Activated T-cell treated with anti-CD3 and anti-CD28 coated beads, Interleukin-2, amount 50 U/mL, for 4 hours (primary cell): ENCODE results near the gene CREB5. TPM values are rescaled to one million over a fixed set of nuclear protein-coding genes. Genes with fewer than 3 reads are reported as not detected.

Source experiments
- ATAC-seq, 2 donors: fragments of 200-7000 bp; cut with Tn5 transposase; one replicate each; pipeline ENCODE4 v1.10.0; 2021
- DNase-seq: peaks from one replicate; pipeline ENCODE4 v3.0.0-alpha.2; 2020
- H3K27me3 Mint-ChIP-seq: one replicate; pipeline ENCODE4 v1.8.0; 2021; ENCODE audit warnings: low read depth, mixed read lengths
- H3K36me3 Mint-ChIP-seq: one replicate; pipeline ENCODE4 v1.8.0; 2022; ENCODE audit warnings: mixed read lengths; ENCODE audit not compliant: insufficient read depth
- H3K4me1 Mint-ChIP-seq: one replicate; pipeline ENCODE4 v1.8.0; 2021; ENCODE audit warnings: low read depth, mixed read lengths
- H3K4me3 Mint-ChIP-seq: one replicate; pipeline ENCODE4 v1.8.0; 2021; ENCODE audit warnings: mild to moderate bottlenecking, moderate library complexity, mixed read lengths
- H3K9me3 Mint-ChIP-seq: one replicate; pipeline ENCODE4 v1.8.0; 2021; ENCODE audit warnings: mixed read lengths
- total RNA-seq, 3 donors: library from RNA; stranded (reverse); gene quantifications; one replicate each; pipeline ENCODE4 v1.2.1, GENCODE V29; 2021

Gene CREB5
- total RNA-seq, 3 donors from 2014 or later: 0.37 to 0.81 (median 0.68) TPM

DNA sequence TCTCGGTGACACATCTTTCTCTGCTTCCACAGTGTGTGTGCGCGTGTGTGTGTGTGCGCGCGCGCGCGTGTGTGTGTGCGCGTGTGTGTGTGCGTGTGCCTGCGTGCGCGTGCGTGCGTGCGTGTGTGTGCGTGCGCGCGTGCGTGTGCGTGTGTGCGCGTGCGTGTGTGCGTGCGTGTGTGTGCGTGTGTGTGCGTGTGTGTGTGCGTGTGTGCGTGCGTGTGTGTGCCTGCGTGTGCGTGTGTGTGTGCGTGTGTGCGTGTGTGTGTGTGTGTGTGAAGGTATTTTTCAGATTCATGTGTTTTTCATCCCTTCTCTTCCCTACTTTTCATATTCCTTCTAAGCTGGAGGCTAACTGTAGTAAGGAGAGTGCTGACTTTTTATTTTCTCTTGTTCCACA, 148.4 kb downstream of the CREB5 start:
- no peaks in the 10 kb centered on the region for H3K27me3 Mint-ChIP-seq

GRCh38 chr7:28564033-28564432, 151.7 kb downstream of the CREB5 start:
- ATAC-seq (no peak), DNase-seq (no peak)
- Mint-ChIP-seq H3K27me3 (no peaks in the 10 kb centered on the region), H3K4me3 (no peak overlapping the region), H3K4me1 (no peaks in the 10 kb centered on the region), H3K9me3 (no peaks in the 10 kb centered on the region), H3K36me3 (no peaks in the 10 kb centered on the region)

More for the DNA sequence above, 148.4 kb downstream of the CREB5 start:
- H3K4me3 Mint-ChIP-seq: no peak overlapping the region
- no peaks in the 10 kb centered on the region for H3K36me3 Mint-ChIP-seq
- no peak for DNase-seq
- ATAC-seq: no peak
- no peaks in the 10 kb centered on the region for H3K9me3 Mint-ChIP-seq
- H3K4me1 Mint-ChIP-seq: no peaks in the 10 kb centered on the region

GRCh38 chr7:28564755-28565374, 152.5 kb downstream of the CREB5 start:
- Mint-ChIP-seq H3K4me3 (no peak overlapping the region), H3K27me3 (no peaks in the 10 kb centered on the region), H3K9me3 (no peaks in the 10 kb centered on the region), H3K4me1 (no peaks in the 10 kb centered on the region), H3K36me3 (no peaks in the 10 kb centered on the region)
- DNase-seq (no peak), ATAC-seq (no peak)

GRCh38 chr7:28565980-28566379, 153.7 kb downstream of the CREB5 start:
- Mint-ChIP-seq H3K4me1 (no peaks in the 10 kb centered on the region), H3K4me3 (no peak overlapping the region), H3K9me3 (no peaks in the 10 kb centered on the region), H3K36me3 (no peaks in the 10 kb centered on the region), H3K27me3 (no peaks in the 10 kb centered on the region)
- no peak for DNase-seq
- ATAC-seq: no peak

DNA sequence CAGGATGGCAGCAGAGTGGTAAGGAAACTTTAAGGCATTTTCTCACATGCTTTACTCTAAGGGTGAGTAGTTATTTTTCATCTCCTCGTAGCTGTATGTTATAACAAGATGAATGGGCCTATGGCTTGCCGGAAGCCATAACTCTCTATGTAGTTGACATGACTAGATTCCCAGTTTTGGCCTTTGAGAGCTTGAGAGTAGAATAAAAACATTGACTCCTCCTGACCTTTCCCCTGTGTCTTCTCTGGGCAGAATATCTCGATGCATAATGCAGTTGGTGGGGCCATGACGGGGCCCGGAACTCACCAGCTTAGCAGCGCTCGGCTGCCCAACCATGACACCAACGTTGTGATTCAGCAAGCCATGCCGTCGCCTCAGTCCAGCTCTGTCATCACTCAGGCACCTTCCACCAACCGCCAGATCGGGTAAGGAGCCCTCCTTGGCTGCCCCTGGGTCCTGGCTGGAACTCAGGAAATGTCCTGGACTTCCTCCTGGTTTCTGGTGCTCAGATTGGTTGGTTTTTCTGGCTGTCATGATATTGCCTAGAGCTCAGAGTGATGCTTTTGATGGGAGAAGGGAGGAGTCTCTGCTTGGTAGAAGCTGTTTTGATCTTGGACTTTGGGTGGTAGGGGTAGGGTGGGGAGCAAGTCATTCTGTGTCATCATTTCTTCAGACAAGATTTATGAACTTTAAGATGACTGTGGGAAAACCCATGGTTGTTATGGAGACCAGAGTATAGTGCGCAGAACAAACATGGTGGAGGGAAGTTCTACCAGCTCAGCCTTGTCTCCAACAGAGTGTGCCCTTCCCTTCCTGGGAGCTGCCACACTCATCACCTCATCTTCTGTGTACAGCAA, 158.0 kb downstream of the CREB5 start:
- Mint-ChIP-seq H3K9me3 (no peaks in the 10 kb centered on the region), H3K4me3 (no peak overlapping the region), H3K36me3 (no peaks in the 10 kb centered on the region), H3K4me1 (no peaks in the 10 kb centered on the region), H3K27me3 (peaks cover 12% of the 10 kb centered on the region)
- no peak for ATAC-seq
- DNase-seq: no peak

- Mint-ChIP-seq H3K4me1 (no peaks in the 10 kb centered on the region), H3K27me3 (peaks cover 13% of the 10 kb centered on the region), H3K36me3 (no peaks in the 10 kb centered on the region), H3K9me3 (no peaks in the 10 kb centered on the region), H3K4me3 (no peak overlapping the region)
- DNase-seq (no peak), ATAC-seq (no peak)
Observed at GRCh38 chr7:28570970-28571288, 158.6 kb downstream of the CREB5 start.

- ATAC-seq (no peak), DNase-seq (no peak)
- Mint-ChIP-seq H3K4me3 (no peak overlapping the region), H3K36me3 (no peaks in the 10 kb centered on the region), H3K4me1 (no peaks in the 10 kb centered on the region), H3K27me3 (peaks cover 13% of the 10 kb centered on the region), H3K9me3 (no peaks in the 10 kb centered on the region)
Observed at GRCh38 chr7:28571405-28571804, 159.1 kb downstream of the CREB5 start.

DNA sequence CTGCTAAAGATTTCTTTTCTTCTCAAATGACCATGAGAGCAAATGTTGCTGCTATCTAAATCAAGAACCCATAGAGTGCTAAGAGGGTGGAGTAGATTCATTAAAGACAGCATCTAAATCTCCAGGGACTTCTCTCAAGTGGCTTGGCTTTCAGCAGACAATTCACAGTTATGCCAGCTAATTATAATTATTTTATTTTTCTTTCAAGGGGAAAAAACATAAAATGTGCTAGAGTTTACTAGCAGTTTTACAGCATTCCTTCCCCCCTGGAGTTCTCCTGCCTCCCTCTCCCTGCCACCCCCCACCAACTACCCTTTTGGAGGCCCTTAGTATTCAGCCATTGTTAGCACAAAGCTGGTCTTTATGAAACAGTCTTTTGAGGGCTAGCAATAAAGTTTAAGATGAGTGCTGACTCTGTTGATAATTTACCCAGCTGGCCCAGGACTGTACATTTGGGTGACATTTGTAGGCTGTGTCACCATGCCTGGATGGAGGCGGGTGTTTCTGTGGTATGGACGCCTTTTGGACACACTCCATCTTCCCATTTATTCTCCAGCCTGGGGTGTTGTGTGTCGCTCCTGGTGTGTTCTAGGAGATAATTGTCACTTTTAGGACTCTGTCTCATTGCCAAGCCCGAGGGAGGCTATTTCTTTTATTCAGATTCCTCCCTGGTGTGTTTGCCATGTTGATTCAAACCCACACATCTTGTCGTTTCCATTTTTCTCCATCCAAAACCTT, 160.2 kb downstream of the CREB5 start:
- no peak for ATAC-seq
- Mint-ChIP-seq H3K9me3 (no peaks in the 10 kb centered on the region), H3K36me3 (no peaks in the 10 kb centered on the region), H3K4me3 (no peak overlapping the region), H3K4me1 (no peaks in the 10 kb centered on the region), H3K27me3 (peaks cover 13% of the 10 kb centered on the region)
- no peak for DNase-seq

- Mint-ChIP-seq H3K27me3 (peaks cover 13% of the 10 kb centered on the region), H3K36me3 (no peaks in the 10 kb centered on the region), H3K4me1 (no peaks in the 10 kb centered on the region), H3K4me3 (no peak overlapping the region), H3K9me3 (no peaks in the 10 kb centered on the region)
- DNase-seq: no peak
- ATAC-seq: no peak
Observed at GRCh38 chr7:28573059-28573553, 160.8 kb downstream of the CREB5 start.

- ATAC-seq (no peak), DNase-seq (no peak)
- no peak overlapping the region for H3K4me3 Mint-ChIP-seq
- no peaks in the 10 kb centered on the region for H3K4me1 Mint-ChIP-seq
- H3K27me3 Mint-ChIP-seq: peaks cover 13% of the 10 kb centered on the region
- H3K9me3 Mint-ChIP-seq: no peaks in the 10 kb centered on the region
- no peaks in the 10 kb centered on the region for H3K36me3 Mint-ChIP-seq
Observed at GRCh38 chr7:28573651-28574301, 161.5 kb downstream of the CREB5 start.

DNA sequence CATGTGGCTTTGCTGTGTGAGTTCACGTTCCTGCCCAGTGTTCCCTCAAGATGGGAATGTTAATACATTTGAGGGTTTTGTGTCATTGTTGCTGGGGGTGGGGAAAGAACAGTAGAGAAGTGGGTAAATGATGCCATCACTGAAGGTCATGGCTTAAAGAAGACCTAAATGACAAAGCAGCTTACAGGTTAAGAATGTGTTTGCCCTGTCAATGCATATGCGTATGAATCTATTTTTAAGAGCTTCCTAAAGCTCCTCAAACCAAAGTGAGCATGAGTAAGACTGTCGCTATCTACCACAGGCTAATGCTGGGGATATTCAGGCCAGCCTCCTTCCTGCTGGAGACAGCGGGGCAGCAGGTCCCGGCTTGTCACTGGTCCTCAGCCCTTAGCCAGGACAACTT, 162.9 kb downstream of the CREB5 start:
- Mint-ChIP-seq H3K9me3 (no peaks in the 10 kb centered on the region), H3K36me3 (no peaks in the 10 kb centered on the region), H3K4me3 (no peak overlapping the region), H3K27me3 (peaks cover 13% of the 10 kb centered on the region), H3K4me1 (no peaks in the 10 kb centered on the region)
- DNase-seq: no peak
- ATAC-seq: no peak

- Mint-ChIP-seq H3K36me3 (no peaks in the 10 kb centered on the region), H3K4me3 (no peak overlapping the region), H3K4me1 (no peaks in the 10 kb centered on the region), H3K9me3 (no peaks in the 10 kb centered on the region), H3K27me3 (peaks cover 11% of the 10 kb centered on the region)
- ATAC-seq (no peak), DNase-seq (no peak)
Observed at GRCh38 chr7:28576656-28577055, 164.3 kb downstream of the CREB5 start.

- peaks cover 18% of the 10 kb centered on the region for H3K27me3 Mint-ChIP-seq
- ATAC-seq (no peak), DNase-seq (no peak)
- H3K4me3 Mint-ChIP-seq: no peak overlapping the region
- H3K36me3 Mint-ChIP-seq: no peaks in the 10 kb centered on the region
- no peaks in the 10 kb centered on the region for H3K9me3 Mint-ChIP-seq
- no peaks in the 10 kb centered on the region for H3K4me1 Mint-ChIP-seq
Observed at GRCh38 chr7:28579571-28579970, 167.3 kb downstream of the CREB5 start.

DNA sequence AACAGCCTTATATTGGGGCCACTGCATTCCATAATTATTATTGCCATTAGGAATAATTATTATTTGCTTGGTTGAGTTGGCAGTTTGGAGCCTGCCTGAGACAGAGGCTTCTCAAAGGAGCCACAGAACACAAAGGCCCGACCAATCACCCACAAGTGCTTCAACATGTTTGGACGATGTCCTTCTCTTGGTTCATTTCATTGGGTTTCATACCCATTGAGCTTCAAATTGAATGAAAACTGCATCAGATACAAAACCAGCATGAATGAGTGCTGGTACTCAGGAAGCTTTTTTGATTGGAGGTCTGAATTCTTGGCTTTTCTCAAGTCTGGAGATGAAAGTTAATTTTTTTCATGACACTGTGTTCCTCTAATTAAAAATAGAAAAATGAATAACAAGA, 168.3 kb downstream of the CREB5 start:
- DNase-seq: no peak
- Mint-ChIP-seq H3K4me1 (no peaks in the 10 kb centered on the region), H3K27me3 (peaks cover 15% of the 10 kb centered on the region), H3K4me3 (no peak overlapping the region), H3K9me3 (no peaks in the 10 kb centered on the region), H3K36me3 (no peaks in the 10 kb centered on the region)
- ATAC-seq: no peak
